Stimulated activated CD4-positive, alpha-beta T cell treated with anti-CD3 and anti-CD28 coated beads, Interleukin-12 subunit alpha, Interleukin-12 subunit beta, amount 100 ng/mL, for 24 hours (primary cell): ENCODE data around the gene AP1S1.
A peak's percentile ranks its signal among the peaks of the same experiment; 100 is the strongest.
"Not testable (repeated sequence)": the region's sequence is repeated elsewhere in the genome, so short reads cannot be mapped to it uniquely, and the experiment has no call there.

Experiments
- DNase-seq, 2 experiments: peaks; one replicate each; pipeline ENCODE4 v3.0.0-alpha.2; 2020; ENCODE audit warnings: low read depth in 2 of 2

The AP1S1 gene

DNA sequence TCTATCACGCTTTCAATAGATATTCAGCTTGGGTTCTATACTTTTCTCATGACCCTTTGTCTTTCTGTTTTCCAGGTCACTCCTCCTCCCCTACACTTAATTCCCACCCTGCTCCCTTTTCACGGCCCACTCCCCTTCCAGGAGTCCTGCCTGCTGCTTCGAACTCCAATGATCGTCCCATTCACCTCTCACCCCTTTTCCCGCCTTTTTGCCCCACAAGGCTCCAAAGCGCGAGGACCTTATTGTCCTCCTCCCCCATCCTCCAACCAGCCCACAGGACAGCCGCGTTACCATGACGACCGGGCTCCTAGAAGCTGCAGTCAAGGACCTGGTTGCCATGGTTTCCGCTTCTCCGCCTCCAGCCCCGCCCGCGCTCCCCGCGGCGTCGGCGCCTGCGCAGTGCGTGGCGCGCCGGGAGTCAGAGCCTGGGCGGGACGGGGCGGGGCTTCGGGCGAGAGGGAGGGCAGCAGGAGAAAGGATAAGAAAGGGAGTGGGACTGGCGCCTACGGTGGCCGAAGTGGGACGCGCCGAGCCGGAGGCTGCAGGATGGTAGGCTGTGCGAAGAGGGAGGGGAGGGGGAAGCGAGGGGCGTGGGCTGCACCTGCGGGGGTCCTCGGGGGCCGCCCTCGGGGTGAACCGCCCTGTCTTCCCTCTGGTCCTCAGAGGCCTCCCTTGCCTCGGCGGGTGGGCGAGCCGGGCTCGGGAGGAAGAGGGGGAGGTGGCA is at the start of gene AP1S1:
AP1S1 (plus strand) TSS at position 508 of the 724 bp plus-strand sequence; CDS start at position 547, 39 bp downstream.
- DNase-seq, result peak; percentile 86 to 93

- DNase-seq, result no peak
Observed at GRCh38 chr7:101104799-101105198, 49.5 kb upstream of the AP1S1 start.

GRCh38 chr7:101105248-101105647 is 49.0 kb upstream of the AP1S1 start:
- not testable (repeated sequence) for DNase-seq

DNA sequence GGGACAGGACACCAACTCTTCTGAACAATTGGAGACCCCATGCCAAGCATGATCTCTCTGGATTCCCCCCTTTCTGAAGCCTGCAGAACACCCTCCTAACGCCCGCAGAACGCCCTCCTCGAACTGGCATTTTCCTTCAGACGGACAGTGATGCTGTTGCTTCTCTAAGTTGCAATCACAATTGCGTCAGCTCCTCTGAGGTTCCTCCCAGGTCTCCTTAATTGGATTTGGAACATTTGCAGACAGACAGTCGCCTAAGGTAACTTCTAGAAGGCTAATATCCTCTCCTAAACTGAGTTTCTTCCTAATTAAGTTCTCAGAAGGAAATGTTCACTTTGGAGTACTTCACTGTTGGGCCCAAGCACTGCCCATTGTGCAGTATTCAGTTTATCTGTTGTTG is 47.9 kb upstream of the AP1S1 start:
- DNase-seq, result no peak

DNA sequence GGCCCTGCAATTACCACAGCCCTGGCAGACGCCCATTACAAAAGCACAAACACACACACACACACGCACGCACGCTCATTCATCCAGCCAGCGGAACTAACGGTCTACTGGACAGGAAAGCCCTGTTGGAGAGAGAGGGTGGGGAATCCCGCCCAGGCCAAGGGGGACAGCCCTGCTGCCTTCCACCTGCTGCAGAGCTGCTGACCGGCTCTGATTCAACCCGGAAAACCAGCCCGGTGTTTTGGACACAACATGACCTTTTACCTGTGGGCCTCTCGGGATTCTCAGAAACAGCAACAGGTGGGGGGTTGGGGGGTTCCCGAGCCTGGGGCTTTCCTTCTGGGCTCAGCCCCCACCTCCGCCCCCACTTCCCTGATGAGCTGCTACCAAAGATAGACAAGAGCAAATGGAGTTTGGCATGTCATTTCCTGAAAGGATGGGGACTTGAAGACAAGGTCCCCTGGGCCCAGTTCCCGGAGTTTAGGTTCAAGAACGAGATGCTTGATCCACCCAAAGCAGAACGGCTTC is 45.9 kb upstream of the AP1S1 start:
- DNase-seq, result no peak

DNA sequence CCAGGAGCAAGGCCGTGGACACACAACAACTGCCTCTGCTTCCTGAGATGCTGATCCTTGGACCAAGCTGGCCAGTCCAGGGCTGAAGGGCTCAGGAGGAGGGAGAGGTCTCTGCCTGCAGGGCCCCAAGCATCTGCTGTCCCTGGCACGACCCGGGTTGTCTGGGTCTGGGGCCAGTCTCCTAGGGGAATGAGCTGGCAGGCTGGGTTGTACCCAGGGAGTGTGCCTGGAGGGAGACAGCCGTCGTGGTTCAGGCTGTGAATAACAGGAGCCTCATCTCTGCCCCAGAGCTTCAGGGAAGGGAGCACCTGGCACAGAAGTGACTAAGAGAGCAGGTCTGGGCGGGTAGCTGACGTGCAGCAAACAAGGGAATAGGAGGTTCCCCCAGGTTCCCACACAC is 45.3 kb upstream of the AP1S1 start:
- DNase-seq, result no peak

- DNase-seq, result no peak
Observed at GRCh38 chr7:101109368-101109767, 44.9 kb upstream of the AP1S1 start.

- DNase-seq, result no peak
Observed at GRCh38 chr7:101111261-101111660, 43.0 kb upstream of the AP1S1 start.

DNA sequence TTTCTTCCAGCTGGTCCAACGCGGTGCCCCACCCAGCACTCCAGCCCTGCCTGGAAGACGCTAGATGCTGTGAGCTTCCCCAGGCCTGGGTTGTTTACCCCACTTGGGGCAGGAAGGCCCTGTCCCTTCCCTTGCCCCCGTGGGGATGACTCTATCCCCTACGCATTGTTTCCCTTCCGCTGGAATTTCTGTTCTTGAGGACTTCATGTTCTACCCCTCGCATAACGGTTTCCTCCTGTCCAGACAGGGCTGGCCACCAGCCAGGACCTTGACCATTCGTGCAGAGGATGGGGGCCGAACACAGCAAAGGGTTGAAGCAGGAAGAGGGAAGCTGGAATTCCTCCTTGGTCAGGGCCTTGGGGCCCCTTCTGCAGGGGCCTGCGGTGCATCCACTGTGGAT is 42.0 kb upstream of the AP1S1 start:
- DNase-seq, result no peak

DNA sequence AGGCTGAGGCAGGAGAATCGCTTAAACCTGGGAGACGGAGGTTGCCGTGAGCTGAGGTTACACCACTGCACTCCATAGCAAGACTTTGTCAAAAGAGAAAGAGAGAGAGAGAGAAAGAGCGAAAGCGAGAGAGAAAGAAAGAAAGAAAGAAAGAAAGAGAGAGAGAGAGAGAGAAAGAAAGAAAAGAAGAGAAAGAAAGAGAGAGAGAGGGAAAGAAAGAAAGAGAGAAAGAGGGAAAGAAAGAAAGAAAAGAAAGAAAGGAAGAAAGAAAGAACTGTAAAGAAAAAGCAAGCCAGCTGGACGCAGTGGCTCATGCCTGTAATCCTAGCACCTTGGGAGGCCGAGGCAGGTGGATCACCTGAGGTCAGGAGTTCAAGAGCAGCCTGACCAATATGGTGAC is 41.1 kb upstream of the AP1S1 start:
- not testable (repeated sequence) for DNase-seq

DNA sequence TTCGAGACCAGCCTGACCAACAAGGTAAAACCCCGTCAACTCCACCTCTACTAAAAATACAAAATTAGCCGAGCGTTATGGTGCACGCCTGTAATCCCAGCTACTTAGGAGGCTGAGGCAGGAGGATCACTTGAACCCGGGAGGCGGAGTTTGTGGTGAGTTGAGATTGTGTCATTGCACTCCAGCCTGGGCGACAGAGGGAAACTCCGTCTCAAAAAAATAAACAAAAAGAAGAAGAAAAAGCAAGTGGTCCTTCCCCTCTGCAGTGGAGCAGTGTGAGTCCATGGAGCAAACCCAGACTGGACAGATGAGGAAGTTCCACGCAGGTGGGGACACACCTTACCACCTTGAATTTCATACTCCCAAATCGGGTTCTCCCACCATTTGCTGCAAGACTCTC is 40.4 kb upstream of the AP1S1 start:
- DNase-seq, result no peak

DNA sequence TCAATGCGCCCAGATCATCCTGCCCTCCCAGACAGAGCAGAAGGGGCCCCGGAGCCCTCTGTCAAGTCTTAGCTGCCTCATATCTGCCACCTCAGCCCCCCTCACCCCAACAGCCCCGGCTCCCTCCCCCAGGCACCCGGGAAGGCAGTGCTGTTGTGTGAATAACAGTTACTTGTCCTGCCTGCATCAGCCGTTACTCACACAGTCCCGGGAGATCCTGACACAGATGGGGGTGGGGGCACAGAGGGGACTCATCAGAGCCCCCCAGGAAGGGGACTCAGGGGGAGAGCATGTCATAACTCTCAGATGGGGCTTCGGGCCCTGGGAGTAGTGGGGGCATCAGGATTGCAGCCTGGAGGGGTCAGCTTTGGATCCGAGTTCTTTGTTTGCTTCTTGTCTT is 39.8 kb upstream of the AP1S1 start:
- no peak for DNase-seq

- DNase-seq, result no peak
Observed at GRCh38 chr7:101115215-101115614, 39.1 kb upstream of the AP1S1 start.

- no peak for DNase-seq
Observed at GRCh38 chr7:101116898-101117297, 37.4 kb upstream of the AP1S1 start.

- no peak for DNase-seq
Observed at GRCh38 chr7:101118856-101119255, 35.4 kb upstream of the AP1S1 start.

- no peak for DNase-seq
Observed at GRCh38 chr7:101119876-101120275, 34.4 kb upstream of the AP1S1 start.

DNA sequence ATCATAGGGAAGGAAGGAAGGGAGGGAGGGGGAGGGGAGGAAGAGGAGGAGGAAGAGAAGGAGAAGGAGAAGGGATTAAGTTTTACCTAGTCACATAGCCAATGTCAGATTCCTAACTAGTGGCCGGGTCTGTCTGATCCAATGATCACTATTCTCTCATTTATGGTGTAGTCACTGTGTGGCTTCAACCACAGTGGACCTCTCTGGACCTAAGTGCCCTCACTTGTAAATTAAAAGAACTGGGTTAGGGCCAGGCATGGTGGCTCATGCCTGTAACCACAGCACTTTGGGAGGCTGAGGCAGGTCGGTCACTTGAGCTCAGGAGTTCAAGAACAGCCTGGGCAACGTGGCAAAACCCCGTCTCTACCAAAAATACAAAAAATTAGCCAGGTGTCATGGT is 34.0 kb upstream of the AP1S1 start:
- DNase-seq, result no peak

GRCh38 chr7:101121631-101121990 is 32.7 kb upstream of the AP1S1 start:
- not testable (repeated sequence) for DNase-seq

DNA sequence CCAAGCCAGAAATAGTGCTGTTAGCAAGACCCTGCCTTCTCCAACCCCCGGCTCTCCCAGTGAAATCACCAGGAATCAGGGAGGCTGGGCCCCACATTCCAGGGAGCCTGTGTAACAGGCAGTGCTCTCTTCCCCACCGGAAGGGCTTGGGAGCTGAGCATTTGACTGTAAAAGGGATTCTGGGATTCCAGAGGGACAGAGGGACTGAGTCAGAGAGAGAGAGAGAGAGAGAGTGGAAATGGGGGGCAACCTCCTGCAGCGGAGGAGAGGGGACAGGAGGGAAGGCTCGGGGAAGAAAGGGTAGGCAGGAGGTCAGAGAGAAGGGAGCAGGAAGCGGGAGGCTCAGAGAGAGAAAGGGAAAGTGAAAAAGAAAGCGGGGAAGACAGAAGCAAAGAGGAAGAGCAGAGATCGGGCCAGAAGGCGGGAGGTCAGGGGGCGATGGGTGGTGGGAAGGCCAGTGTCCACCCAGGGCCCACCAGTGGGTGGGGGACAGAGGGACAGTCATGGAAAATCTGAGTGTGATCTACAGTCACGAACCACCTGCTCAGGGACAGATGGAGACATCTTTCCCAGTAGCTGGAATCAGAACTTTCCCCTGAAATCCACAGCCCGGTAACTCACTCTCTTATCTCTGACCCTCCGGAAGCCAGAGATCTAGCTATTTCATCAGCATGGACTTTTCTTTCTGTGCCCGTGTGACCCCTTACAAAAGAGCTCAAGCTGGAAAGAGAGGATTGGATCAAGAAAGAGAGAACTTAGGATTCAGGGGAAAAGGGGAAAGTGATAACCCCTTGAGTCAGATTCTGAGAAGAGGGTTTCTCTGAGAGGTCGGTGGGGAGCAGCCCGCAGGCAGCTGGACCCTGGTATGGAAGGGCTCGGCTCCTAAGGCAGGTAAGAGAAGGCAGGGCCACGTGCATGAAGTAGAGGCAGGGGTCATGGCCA is 32.0 kb upstream of the AP1S1 start:
- DNase-seq, result no peak

DNA sequence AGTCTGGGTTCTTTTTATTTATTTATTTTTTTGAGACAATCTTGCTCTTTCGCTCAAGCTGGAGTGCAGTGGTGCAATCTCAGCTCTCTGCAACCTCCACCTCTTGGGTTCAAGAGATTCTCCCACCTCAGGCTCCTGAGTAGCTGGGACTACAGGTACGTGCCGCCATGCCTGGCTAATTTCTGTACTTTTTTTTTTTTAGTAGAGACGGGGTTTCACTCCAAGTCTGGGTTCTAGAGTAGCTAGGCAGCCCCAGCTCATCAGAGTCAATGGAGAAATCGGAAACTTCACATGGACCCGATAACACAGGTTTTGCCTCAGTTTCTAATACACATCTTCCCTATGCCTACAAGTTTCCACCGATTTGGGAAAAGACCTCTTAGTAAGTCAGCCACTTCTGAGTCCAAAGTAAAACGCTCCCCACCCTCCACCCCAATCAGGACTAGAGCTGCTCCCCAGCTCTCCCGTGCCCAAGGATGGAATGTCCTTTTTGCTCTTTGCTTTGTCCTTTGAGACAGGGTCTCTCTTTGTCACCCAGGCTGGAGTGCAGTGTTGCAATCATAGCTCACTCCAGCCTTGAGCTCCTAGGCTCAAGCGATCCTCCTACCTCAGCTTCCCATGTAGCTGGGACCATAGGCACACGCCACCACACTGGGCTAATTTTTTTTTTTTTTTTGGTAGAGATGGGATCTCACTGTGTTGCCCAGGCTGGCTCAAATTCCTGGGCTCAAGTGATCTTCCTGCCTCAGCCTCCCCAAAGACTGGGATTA is 31.2 kb upstream of the AP1S1 start:
- no peak for DNase-seq

- no peak for DNase-seq
Observed at GRCh38 chr7:101123703-101124068, 30.6 kb upstream of the AP1S1 start.
